H1 (cell line): Measurements from ENCODE around the gene KRTAP5-1. TPM values are rescaled to one million over a fixed set of nuclear protein-coding genes. Genes with fewer than 3 reads are reported as not detected.

Experiments used
- CTCF ChIA-PET: fragments of 300-600 bp; sonication (Branson Sonifier 250); formaldehyde crosslinking; loops from one replicate; lab custom pipeline; 2021; ENCODE audit not compliant: partially characterized antibody; lab: Charles Lee
- POLR2A ChIA-PET: fragments of 300-600 bp; sonication (Branson Sonifier 250); formaldehyde crosslinking; loops from one replicate; lab custom pipeline; 2021; ENCODE audit warnings: inconsistent platforms; ENCODE audit not compliant: partially characterized antibody; lab: Charles Lee
- DNase-seq, 2 experiments: peaks; one replicate each; pipeline versions ENCODE4 v3.0.0 to v3.0.0-alpha.2; 2010 to 2022; ENCODE audit warnings: low spot score in 2 of 2, low read depth in 1 of 2, mixed read lengths in 1 of 2
- FAIRE-seq: peaks from 2 replicates; lab custom pipeline; 2011; peaks lifted over from hg19 to GRCh38; lab: Jason Lieb, UNC
- H2AFZ ChIP-seq: 2 replicates; pipeline ENCODE4 v1.8.1; 2012; ENCODE audit warnings: low read length, inconsistent platforms
- H2AK5ac ChIP-seq: 2 replicates; pipeline ENCODE4 v1.6.1; 2013; ENCODE audit warnings: low read depth, low read length
- H2BK120ac ChIP-seq: replicated peaks from 2 replicates; pipeline ENCODE3; 2013; ENCODE audit warnings: low read depth, low read length, inconsistent platforms
- H2BK12ac ChIP-seq: 2 replicates; pipeline ENCODE4 v1.6.1; 2013; ENCODE audit warnings: low read depth, low read length
- H2BK15ac ChIP-seq: 2 replicates; pipeline ENCODE4 v1.6.1; 2013; ENCODE audit warnings: low read length
- H2BK20ac ChIP-seq: 2 replicates; pipeline ENCODE4 v1.6.1; 2013; ENCODE audit warnings: low read length
- H2BK5ac ChIP-seq: 2 replicates; pipeline ENCODE4 v1.6.1; 2013; ENCODE audit warnings: low read depth, low read length
- H3K14ac ChIP-seq: 2 replicates; pipeline ENCODE4 v1.6.1; 2013; ENCODE audit warnings: inconsistent platforms; ENCODE audit not compliant: insufficient read length
- H3K18ac ChIP-seq: 2 replicates; pipeline ENCODE4 v1.6.1; 2013; ENCODE audit warnings: low read length; ENCODE audit errors: extremely low read depth
- H3K23ac ChIP-seq: 2 replicates; pipeline ENCODE4 v1.6.1; 2013; ENCODE audit warnings: inconsistent platforms; ENCODE audit not compliant: insufficient read length
- H3K23me2 ChIP-seq: 2 replicates; pipeline ENCODE4 v1.6.1; 2013; ENCODE audit warnings: low read depth, low read length
- H3K27ac ChIP-seq: 2 replicates; pipeline ENCODE4 v1.6.1; 2011; ENCODE audit warnings: low read depth, low read length, inconsistent platforms
- H3K27me3 ChIP-seq, 4 experiments: replicated peaks in 1 of 4; 1 replicate in 1 of 4; 2 replicates in 3 of 4; pipeline versions ENCODE4 v1.6.1 to v1.8.1; 2011 to 2013; ENCODE audit warnings: low read length in 3 of 4, mild to moderate bottlenecking in 3 of 4, inconsistent platforms in 2 of 4, mixed read lengths in 2 of 4, moderate library complexity in 1 of 4; ENCODE audit not compliant: control insufficient read depth in 3 of 4, insufficient read depth in 3 of 4; ENCODE audit errors: extremely low read depth in 1 of 4
- H3K36me3 ChIP-seq, 4 experiments: 2 replicates each; pipeline versions ENCODE4 v1.6.1 to v1.8.1; 2011 to 2013; ENCODE audit warnings: mild to moderate bottlenecking in 4 of 4, low read length in 3 of 4, moderate library complexity in 2 of 4, control low read depth in 1 of 4, inconsistent platforms in 1 of 4; ENCODE audit not compliant: insufficient read depth in 4 of 4, control insufficient read depth in 2 of 4
- H3K4ac ChIP-seq: replicated peaks from 2 replicates; pipeline ENCODE3; 2013; ENCODE audit warnings: low read length, low read depth, mixed read lengths, inconsistent platforms; ENCODE audit not compliant: insufficient read length
- H3K4me1 ChIP-seq, 4 experiments: replicated peaks in 1 of 4; 1 replicate in 1 of 4; 2 replicates in 3 of 4; pipeline versions ENCODE4 v1.6.1 to v1.8.1; 2011 to 2013; ENCODE audit warnings: low read length in 3 of 4, inconsistent platforms in 2 of 4, mixed read lengths in 1 of 4; ENCODE audit not compliant: insufficient read depth in 4 of 4, control insufficient read depth in 3 of 4
- H3K4me2 ChIP-seq, 2 experiments: 2 replicates each; pipeline versions ENCODE4 v1.6.1 to v1.8.1; 2011 to 2013; ENCODE audit warnings: low read depth in 2 of 2, low read length in 2 of 2, control low read depth in 1 of 2, inconsistent platforms in 1 of 2, mild to moderate bottlenecking in 1 of 2; ENCODE audit not compliant: insufficient read depth in 1 of 2
- H3K4me3 ChIP-seq, 4 experiments: fragments of 200-600, 300-600 bp in 1 of 4; sonication (generic), shearing (Covaris generic), sonication (Bioruptor Twin) in 1 of 4; 2 replicates each; pipeline versions ENCODE4 v1.5.1 to v1.8.1; 2011 to 2016; ENCODE audit warnings: low read length in 4 of 4, low read depth in 3 of 4, control low read depth in 2 of 4, inconsistent platforms in 2 of 4, mild to moderate bottlenecking in 2 of 4, mixed read lengths in 1 of 4, moderate library complexity in 1 of 4; ENCODE audit not compliant: insufficient read depth in 2 of 4; ENCODE audit errors: extremely low read depth in 1 of 4
- H3K56ac ChIP-seq: replicated peaks from 2 replicates; pipeline ENCODE3; 2013; ENCODE audit warnings: low read depth, mild to moderate bottlenecking, mixed read lengths, low read length, inconsistent platforms; ENCODE audit not compliant: insufficient read length
- H3K79me1 ChIP-seq: 2 replicates; pipeline ENCODE4 v1.6.1; 2013; ENCODE audit warnings: low read depth, low read length, control low read depth
- H3K79me2 ChIP-seq, 2 experiments: 2 replicates each; pipeline versions ENCODE4 v1.6.1 to v1.8.1; 2012 to 2013; ENCODE audit warnings: low read length in 2 of 2, mild to moderate bottlenecking in 2 of 2, inconsistent platforms in 1 of 2; ENCODE audit not compliant: insufficient read depth in 2 of 2, control insufficient read depth in 1 of 2
- H3K9ac ChIP-seq, 4 experiments: replicated peaks in 1 of 4; 1 replicate in 1 of 4; 2 replicates in 3 of 4; pipeline versions ENCODE4 v1.6.1 to v1.8.1; 2011 to 2013; ENCODE audit warnings: low read depth in 3 of 4, low read length in 3 of 4, control low read depth in 2 of 4, mild to moderate bottlenecking in 2 of 4, moderate library complexity in 2 of 4, inconsistent platforms in 1 of 4; ENCODE audit errors: extremely low read depth in 1 of 4
- H3K9me3 ChIP-seq, 2 experiments: 2 replicates each; pipeline versions ENCODE4 v1.6.1 to v1.8.1; 2012 to 2013; ENCODE audit warnings: mild to moderate bottlenecking in 2 of 2, moderate library complexity in 2 of 2, control low read depth in 1 of 2, inconsistent platforms in 1 of 2, low read depth in 1 of 2, low read length in 1 of 2, mixed read lengths in 1 of 2; ENCODE audit not compliant: insufficient read depth in 2 of 2
- H4K20me1 ChIP-seq, 2 experiments: replicated peaks in 1 of 2; 2 replicates each; pipeline versions ENCODE3 to v1.8.1; 2011 to 2013; ENCODE audit warnings: inconsistent platforms in 2 of 2, low read length in 2 of 2, mild to moderate bottlenecking in 1 of 2; ENCODE audit not compliant: insufficient read depth in 2 of 2, control insufficient read depth in 1 of 2
- H4K5ac ChIP-seq: 2 replicates; pipeline ENCODE4 v1.6.1; 2013; ENCODE audit warnings: low read length, low read depth, mixed read lengths, inconsistent platforms; ENCODE audit not compliant: insufficient read length
- H4K8ac ChIP-seq: 2 replicates; pipeline ENCODE4 v1.8.0; 2013; ENCODE audit warnings: mild to moderate bottlenecking, moderate library complexity, low read length, inconsistent platforms; ENCODE audit not compliant: insufficient read depth; ENCODE audit errors: extremely low read depth
- H4K91ac ChIP-seq: replicated peaks from 2 replicates; pipeline ENCODE3; 2013; ENCODE audit warnings: low read length, mixed read lengths, inconsistent platforms; ENCODE audit not compliant: insufficient read length
- CBX5 ChIP-seq: fragments of 300-800, 300-1000 bp; sonication (generic); IDR thresholded peaks from 2 replicates; pipeline ENCODE4 v1.7.1; 2016; ENCODE audit warnings: antibody characterized with exemption, low read length, low read depth
- RBBP5 ChIP-seq: IDR thresholded peaks from 2 replicates; pipeline ENCODE4 v1.7.1; 2012; ENCODE audit warnings: low read depth, mild to moderate bottlenecking, inconsistent platforms, low read length, moderate library complexity, borderline replicate concordance
- WGBS, 2 experiments: shearing (Covaris generic) in 1 of 2; methylation state at CpG; one replicate each; pipeline versions ENCODE4 v1.1.6 to v1.1.7; 2013 to 2015; ENCODE audit warnings: low lambda C conversion rate in 2 of 2, mixed read lengths in 2 of 2, inconsistent platforms in 1 of 2, low coverage in 1 of 2, missing lambda C conversion rate in 1 of 2; ENCODE audit not compliant: insufficient replicate concordance in 2 of 2, insufficient coverage in 1 of 2, insufficient read length in 1 of 2; ENCODE audit errors: extremely low coverage in 1 of 2, missing lambda C conversion rate in 1 of 2; 5-methylcytosine and 5-hydroxymethylcytosine counted together
- polyA plus RNA-seq, 7 experiments: library from polyadenylated mRNA; depleted of rRNA in 3 of 7; stranded (reverse) in 5 of 7; unstranded in 2 of 7; fragments of >200 nt in 5 of 7; fragments of 200-250 nt in 2 of 7; gene quantifications; 1 replicate in 5 of 7; 2 replicates in 1 of 7; 4 replicates in 1 of 7; pipeline versions ENCODE4 v1.2.1 to v1.2.3, GENCODE V29; 2011 to 2013; ENCODE audit warnings: missing spikeins in 2 of 7, mixed read lengths in 2 of 7
- total RNA-seq: library from RNA; stranded (reverse); fragmentation: NEBNext Ultra II Directional; extraction: Animal tissue kit (Norgen Biotek cat#: 25700); gene quantifications from 2 replicates; pipeline ENCODE4 v1.2.1, GENCODE V29; 2021
- TF ChIP-seq, protein P1 (sequence below): IDR thresholded peaks from 2 replicates; pipeline ENCODE4 v1.6.1; 2012; ENCODE audit warnings: low read length, inconsistent platforms
- TF ChIP-seq, protein P2 (sequence below), 3 experiments: IDR thresholded peaks; 1 replicate in 2 of 3; 2 replicates in 1 of 3; pipeline versions ENCODE4 v1.5.1 to v1.6.1; 2011; ENCODE audit warnings: low read length in 3 of 3, mild to moderate bottlenecking in 3 of 3, inconsistent platforms in 2 of 3, low read depth in 1 of 3, moderate library complexity in 1 of 3; ENCODE audit not compliant: insufficient read depth in 1 of 3; ENCODE audit errors: control extremely low read depth in 1 of 3

KRTAP5-1 gene
- total and polyA plus RNA-seq, 2 of the 8 experiments (the other 6 are each of a cell fraction or from before 2014, with no cell fraction given) = not detected

DNA sequence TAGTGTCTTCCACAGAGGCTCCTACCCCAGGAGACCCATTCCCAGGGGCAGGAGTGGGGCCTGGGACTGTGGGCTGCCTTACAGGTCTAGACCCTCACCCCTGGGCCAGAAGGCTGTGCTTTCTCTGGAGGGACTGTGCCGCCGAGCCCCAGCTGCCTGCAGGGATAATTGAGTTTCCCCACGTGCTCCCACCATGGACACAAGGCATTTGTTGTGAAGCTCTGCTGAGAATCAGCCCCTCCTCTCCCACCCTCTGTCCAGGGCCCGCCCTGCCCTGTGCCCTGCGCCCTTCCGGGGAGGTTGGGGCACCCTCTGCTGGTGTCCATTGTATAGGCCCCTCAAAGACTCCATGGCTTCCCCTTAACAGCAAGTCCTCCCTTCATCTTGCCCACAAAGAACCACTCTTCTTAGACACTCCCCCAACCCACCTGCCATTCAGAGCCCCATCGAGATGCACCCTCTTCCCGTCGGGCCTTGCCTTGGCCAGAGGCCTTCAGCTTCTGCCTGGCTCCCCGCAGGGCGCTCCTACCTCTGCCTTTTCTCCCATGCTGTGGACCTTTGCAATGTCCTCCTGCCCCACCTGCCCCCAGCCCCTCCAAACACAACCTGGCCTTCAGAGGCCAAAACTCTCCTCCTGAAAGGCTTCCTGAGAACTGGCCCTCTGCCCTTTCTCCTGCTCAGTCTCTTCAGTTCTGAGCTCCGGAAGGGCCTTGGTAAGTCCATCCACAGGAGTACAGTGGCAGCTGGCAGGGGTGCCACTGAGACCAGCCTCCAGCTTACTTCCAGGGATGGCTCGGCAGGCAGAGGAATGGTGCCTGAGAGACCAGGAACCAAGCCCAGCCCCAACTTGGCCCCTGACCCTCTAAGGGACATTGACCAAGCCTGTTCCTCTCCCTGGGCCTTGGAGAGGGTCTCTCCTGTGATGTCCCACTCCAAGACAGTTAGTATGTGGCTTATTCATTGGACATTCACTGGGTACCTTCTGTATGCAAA is 35.4 kb downstream of the KRTAP5-1 start:
- H3K79me2 ChIP-seq = no peaks in the 10 kb centered on the region
- H2BK120ac ChIP-seq = no peak overlapping the region
- H3K9ac ChIP-seq = no peak overlapping the region
- peaks cover 15 to 59% (median 47%) of the 10 kb centered on the region in 4 experiments for H3K27me3 ChIP-seq
- H2BK12ac ChIP-seq = peak overlapping the region; percentile 90; the same call in 1 of the 2 replicates
- H4K8ac ChIP-seq = no peak overlapping the region; the same call in 1 of the 2 replicates
- H2AK5ac ChIP-seq = peak overlapping the region; percentile 66; the same call in 1 of the 2 replicates
- FAIRE-seq = no peak
- H3K36me3 ChIP-seq = no peaks in the 10 kb centered on the region
- no peaks in the 10 kb centered on the region for H4K20me1 ChIP-seq
- peak overlapping the region; percentile 32 for H3K4ac ChIP-seq
- H3K18ac ChIP-seq = no peak overlapping the region
- H3K9me3 ChIP-seq = no peaks in the 10 kb centered on the region
- TF ChIP-seq CBX5 (no peak), RBBP5 (no peak)
- TF ChIP-seq, protein P1, sequence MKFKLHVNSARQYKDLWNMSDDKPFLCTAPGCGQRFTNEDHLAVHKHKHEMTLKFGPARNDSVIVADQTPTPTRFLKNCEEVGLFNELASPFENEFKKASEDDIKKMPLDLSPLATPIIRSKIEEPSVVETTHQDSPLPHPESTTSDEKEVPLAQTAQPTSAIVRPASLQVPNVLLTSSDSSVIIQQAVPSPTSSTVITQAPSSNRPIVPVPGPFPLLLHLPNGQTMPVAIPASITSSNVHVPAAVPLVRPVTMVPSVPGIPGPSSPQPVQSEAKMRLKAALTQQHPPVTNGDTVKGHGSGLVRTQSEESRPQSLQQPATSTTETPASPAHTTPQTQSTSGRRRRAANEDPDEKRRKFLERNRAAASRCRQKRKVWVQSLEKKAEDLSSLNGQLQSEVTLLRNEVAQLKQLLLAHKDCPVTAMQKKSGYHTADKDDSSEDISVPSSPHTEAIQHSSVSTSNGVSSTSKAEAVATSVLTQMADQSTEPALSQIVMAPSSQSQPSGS = no peak
- TF ChIP-seq, protein P2, sequence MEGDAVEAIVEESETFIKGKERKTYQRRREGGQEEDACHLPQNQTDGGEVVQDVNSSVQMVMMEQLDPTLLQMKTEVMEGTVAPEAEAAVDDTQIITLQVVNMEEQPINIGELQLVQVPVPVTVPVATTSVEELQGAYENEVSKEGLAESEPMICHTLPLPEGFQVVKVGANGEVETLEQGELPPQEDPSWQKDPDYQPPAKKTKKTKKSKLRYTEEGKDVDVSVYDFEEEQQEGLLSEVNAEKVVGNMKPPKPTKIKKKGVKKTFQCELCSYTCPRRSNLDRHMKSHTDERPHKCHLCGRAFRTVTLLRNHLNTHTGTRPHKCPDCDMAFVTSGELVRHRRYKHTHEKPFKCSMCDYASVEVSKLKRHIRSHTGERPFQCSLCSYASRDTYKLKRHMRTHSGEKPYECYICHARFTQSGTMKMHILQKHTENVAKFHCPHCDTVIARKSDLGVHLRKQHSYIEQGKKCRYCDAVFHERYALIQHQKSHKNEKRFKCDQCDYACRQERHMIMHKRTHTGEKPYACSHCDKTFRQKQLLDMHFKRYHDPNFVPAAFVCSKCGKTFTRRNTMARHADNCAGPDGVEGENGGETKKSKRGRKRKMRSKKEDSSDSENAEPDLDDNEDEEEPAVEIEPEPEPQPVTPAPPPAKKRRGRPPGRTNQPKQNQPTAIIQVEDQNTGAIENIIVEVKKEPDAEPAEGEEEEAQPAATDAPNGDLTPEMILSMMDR (IDR thresholded peaks at IDR 0.05; ENCODE audit: control extremely low read depth in 1 of 3, insufficient read depth in 1 of 3, low read depth in 1 of 3, low read length in 3 of 3) = peak in 2 of 3 experiments; percentile 5 to 19; a peak in 1 of 4 replicates
- H2BK5ac ChIP-seq = no peak overlapping the region; the same call in 1 of the 2 replicates
- no peak overlapping the region for H3K14ac ChIP-seq
- peak overlapping the region; percentile 48; the same call in 1 of the 2 replicates for H2BK20ac ChIP-seq
- no peak overlapping the region for H3K23ac ChIP-seq
- WGBS, 2 experiments = 85% methylated on average over 12 of the region's 13 CpGs; no CpG with 5 or more reads in 1 of the 2 experiments
- H2AFZ ChIP-seq = no peak overlapping the region
- H3K23me2 ChIP-seq = peaks cover 26% of the 10 kb centered on the region; the same call in 1 of the 2 replicates
- no peak overlapping the region for H3K56ac ChIP-seq
- peak overlapping the region in 1 of 4 experiments; percentile 64; a peak in 1 of 8 replicates for H3K4me3 ChIP-seq
- H3K27ac ChIP-seq = no peak overlapping the region
- peaks cover 3 to 27% (median 14%) of the 10 kb centered on the region in 4 experiments for H3K4me1 ChIP-seq
- no peak for DNase-seq
- no peaks in the 10 kb centered on the region for H3K79me1 ChIP-seq
- H4K5ac ChIP-seq = no peak overlapping the region
- peak overlapping the region; percentile 96 for H4K91ac ChIP-seq
- peak overlapping the region; percentile 81; the same call in 1 of the 2 replicates for H2BK15ac ChIP-seq
- CTCF ChIA-PET = interaction anchor here (0.6 to 7.2 kb wide), 9 partner anchors 11 to 260 kb away, joined by 3 to 144 read pairs (median 4); no protein-coding TSS in a partner anchor
- H3K4me2 ChIP-seq = no peak overlapping the region; a peak in 1 of 4 replicates
- POLR2A ChIA-PET = interaction anchor here (1.0 to 5.4 kb wide), 5 partner anchors 9 to 24 kb away, joined by 3 to 60 read pairs (median 12); no protein-coding TSS in a partner anchor
